Stimulated activated CD4-positive, alpha-beta T cell treated with anti-CD3 and anti-CD28 coated beads, Interleukin-1b, Interleukin-23, amount 100 ng/mL, for 48 hours (primary cell): ENCODE results near the gene QSOX2.

Source experiments
- DNase-seq: peaks from one replicate; pipeline ENCODE4 v3.0.0-alpha.2; 2020

The QSOX2 gene

DNA sequence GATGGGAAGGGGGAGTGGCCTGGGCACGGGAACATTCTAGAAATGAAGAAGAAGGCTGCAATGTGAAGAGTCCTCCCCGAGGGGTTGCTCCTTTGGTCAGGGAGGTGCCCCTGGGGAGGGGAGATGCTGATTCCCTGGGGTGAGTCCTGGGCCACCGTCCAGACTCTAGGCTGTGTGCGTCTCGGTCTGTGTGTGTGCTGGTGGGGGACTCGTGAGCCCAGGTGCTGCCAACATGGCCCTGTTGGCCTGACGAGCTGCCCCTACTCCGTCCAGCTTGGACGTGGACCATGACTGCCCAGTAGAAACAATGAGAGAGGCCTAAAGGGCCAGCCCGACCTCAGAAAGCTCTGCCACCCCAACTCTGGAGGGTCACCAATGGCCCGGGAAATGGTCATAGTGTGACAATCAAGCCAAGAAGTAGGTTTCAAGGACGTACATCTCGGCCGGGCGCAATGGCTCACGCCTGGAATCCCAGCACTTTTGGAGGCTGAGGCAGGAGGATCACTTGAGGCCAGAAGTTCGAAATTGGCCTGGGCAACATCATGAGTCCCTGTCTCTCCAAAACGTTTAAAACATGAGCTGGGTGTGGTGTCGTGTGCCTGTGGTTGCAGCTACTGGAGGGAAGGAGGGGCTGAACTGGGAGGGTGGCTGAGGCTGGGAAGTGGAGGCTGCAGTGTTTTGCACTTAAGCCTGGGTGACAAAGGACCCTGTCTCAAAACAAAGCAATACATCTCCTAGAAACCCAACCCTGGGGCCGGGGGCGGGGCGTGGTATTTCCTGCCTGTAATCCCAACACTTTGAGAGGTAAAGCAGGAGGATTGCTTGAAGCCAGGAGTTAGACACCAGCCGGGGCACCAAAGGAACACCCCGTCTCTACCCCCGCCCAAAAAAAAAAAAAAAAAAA is 57.7 kb downstream of the QSOX2 start:
- no peak for DNase-seq

DNA sequence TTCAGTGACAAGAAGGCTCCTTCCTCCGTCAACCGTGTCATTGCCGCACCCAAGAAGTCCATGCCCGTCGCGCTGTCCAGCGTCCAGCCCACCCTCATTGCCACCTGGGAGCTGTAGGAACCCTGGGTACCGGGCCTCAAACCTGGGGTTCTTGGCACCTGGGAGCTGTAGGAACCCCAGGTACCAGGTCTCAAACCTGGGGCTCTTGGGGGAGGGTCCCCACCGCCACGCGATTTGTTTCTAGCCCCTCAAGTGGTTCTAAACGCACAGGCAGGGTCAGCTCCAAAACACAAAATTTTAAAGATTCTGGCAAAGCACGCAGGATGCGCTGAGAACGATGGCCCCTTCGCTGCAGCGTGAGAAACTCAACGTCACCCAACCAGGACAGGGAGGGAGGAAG is 58.4 kb downstream of the QSOX2 start:
- DNase-seq = no peak

DNA sequence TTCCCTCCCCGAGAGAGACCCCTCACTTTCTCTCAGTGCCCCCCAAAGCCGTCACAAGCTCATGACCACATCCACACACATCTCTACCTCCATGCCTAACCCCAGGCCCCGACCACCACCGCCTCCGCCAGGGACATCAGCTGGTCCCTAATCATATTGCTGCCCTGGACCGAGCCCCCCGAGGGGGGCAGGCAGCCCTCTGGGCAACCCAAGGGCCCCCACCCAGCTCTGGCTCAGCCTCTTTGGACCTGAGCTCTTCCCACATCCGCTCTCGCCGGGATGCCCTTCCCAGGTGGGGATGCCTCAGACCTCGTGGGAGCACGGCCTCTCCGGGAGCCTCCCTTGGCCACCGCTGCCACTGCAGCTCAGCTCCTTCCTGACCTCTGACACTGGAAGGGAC is 59.2 kb downstream of the QSOX2 start:
- no peak for DNase-seq

- DNase-seq = no peak
These were observed 59.8 kb downstream of the QSOX2 start for GRCh38 chr9:136185596-136186366.

- DNase-seq = no peak
These were observed 60.5 kb downstream of the QSOX2 start for GRCh38 chr9:136185066-136185465.

DNA sequence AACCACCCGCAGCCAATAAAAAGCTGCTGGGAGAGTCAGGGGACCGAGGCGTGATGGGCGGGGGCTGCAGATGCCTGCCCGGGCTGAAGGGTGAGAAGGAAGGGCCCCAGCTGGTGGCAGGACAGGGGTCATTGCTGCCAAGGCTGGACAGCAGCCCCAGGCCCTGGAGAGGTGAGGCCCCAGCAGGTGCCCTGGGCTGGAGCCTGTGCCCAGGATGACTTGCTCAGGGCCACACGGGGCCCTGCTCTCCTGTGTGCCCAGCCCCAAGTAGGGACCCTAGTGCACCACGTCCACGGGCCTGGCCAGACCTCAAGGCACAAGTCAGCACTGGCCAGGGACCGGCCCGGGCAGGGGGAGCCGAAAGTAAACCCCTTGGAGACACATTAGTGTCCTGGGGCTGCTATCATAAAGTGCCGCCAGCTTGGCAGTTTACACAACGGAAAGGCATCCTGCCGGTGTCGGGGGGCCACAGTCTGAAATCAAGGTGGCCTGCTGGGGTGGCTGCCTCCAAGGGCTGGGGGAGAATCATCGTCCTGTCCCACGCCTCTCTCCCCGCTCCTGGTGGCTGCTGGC is 62.7 kb downstream of the QSOX2 start:
- DNase-seq = no peak

DNA sequence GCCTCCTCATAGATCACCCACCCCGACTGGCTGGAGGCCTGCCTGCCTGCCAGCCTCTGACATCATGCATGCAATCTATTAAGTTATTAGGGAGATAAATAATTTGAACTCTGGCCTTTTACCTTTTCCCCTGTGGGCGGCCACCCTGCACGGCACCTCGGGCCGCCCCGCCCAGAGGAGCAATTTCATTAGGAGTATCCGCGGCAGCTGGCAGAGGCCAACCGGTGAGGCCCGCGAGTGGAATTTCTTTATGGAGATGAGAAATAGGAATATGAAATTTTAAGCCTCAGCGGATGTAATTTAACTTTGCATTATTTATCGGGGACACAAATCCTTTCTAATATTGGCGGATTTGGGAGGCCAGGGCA is 63.2 kb downstream of the QSOX2 start:
- DNase-seq = no peak

GRCh38 chr9:136181784-136182419 is 63.7 kb downstream of the QSOX2 start:
- no peak for DNase-seq

GRCh38 chr9:136180586-136180985 is 65.0 kb downstream of the QSOX2 start:
- DNase-seq = no peak

DNA sequence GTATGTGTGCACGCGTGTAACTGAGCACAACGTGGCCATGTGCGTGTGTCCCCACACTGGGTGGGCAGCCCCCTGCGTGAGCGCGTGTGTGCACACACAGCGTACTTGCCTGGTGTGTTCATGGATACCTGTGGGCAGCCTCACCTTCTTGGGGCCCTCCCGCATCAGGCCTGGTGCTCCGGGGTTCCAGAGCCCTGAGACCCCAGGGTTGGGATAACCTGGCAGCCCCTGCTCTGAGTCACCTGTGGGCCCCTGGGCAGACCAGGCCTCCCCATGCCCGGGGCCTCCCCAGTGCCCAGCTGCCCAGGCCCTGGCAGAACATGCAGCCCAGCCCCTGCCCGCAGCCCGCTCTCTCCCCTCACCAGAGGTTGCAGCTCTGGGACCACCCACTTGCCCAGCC is 65.9 kb downstream of the QSOX2 start:
- DNase-seq = no peak

DNA sequence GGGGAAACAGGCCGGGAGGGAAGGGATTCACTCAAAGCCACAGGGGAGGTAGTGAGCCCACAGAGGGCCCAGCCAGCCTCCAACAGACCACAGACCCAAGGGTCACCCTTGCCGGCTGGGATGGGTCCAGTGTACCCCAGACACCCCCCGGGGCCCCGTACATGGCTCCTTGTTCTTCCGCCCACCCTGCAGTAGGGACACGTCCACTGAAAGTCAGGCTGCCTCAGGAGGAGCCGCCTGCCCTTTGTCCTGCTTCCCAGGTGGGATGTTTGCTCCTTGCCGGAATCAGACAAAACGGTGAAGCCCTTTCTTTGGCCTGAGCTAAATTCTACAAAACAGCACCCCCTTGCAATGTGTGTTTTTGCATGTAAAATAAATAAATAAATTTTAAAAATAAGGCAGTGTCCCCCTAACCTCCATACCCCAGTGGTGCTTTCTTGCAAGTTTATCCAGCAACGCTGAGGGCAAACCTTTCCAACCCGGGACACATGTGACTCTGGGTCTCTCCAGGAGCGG is 66.5 kb downstream of the QSOX2 start:
- DNase-seq = no peak

DNA sequence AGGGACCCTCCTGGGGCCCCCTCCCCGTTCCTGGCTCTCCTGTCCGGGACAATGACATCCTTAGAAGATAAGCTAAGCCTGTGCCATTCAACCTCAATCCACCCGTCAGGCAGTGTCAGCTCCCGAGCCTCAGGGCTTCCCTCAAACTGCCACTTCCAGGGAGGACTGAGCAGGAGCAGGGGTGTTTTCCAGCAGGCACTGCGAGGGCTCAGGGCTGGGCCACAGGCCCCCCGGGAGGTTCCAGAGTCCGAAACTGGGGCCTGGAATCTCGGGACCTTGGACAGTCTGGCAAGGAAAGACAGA is 66.9 kb downstream of the QSOX2 start:
- DNase-seq = no peak

- no peak for DNase-seq
These were observed 67.4 kb downstream of the QSOX2 start for GRCh38 chr9:136178061-136178772.

- no peak for DNase-seq
These were observed 68.4 kb downstream of the QSOX2 start for GRCh38 chr9:136177224-136177623.

- DNase-seq = no peak
These were observed 69.9 kb downstream of the QSOX2 start for GRCh38 chr9:136175616-136176197.

DNA sequence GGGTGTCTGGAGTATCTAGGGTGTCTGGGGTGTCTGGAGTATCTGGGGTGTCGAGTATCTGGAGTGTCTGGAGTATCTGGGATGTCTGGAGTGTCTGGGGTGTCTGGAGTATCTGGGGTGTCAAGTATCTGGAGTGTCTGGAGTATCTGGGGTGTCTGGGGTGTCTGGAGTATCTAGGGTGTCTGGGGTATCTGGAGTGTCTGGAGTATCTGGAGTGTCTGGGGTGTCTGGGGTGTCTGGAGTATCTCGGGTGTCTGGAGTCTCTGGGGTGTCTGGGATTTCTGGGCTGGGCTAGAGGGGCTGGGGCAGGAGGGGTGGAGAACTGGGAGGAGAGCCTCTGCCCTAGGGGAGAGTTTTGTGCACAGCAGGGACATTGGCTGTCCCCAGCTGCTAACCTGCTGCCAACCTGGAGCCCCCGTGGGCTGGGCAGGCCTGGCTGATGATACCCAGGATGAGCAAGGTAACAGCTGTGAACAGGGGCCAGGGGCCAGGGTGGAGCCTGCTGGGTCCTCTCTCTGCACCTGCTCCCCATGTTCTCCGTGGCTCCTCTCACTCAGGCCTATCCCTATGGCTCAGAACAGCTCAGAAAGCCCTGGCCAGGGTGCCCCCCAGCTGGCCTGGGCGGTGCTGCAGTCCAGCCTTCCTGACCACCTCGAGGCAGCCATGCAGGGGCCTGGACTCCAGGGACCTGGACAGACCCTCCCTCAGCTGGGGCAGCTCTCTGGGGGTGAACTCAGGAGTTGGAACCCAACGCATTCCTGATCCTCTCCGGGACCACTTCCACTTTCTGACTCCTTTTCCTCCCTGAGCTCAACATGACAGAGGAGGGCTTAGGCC is 70.6 kb downstream of the QSOX2 start:
- no peak for DNase-seq

GRCh38 chr9:136173648-136174290 is 71.8 kb downstream of the QSOX2 start:
- no peak for DNase-seq

DNA sequence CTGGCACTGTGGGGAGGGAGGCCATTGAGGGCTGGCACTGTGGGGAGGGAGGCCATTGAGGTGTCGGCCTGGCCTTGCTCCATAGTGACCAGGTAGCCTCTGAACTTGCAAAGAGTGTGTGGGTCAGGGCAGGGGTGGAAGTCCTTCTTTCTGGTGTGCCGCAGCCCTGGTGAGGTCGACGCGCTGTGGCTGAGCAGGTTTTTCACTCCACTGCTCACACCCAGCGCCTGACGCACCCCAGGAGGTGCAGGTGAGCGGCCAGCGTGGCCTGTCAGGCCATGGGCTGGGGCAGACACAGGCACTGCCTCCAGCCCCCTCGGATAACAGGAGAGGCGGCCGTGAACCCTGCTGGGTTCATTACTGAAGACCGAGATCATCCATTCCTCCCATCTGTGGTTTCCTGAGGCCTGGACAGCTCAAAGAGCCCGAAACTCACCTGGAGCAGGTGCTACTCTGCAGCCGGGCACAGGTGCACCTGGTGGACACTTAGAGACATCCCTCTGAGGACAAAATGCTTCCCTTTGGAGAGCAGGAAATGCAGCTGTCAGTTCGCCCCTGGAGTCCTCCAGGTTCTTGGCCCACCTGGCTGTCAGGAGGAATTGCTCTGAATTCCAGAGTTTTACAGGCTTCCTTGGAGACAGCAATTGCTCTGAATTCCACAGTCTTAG is 73.1 kb downstream of the QSOX2 start:
- DNase-seq = no peak

DNA sequence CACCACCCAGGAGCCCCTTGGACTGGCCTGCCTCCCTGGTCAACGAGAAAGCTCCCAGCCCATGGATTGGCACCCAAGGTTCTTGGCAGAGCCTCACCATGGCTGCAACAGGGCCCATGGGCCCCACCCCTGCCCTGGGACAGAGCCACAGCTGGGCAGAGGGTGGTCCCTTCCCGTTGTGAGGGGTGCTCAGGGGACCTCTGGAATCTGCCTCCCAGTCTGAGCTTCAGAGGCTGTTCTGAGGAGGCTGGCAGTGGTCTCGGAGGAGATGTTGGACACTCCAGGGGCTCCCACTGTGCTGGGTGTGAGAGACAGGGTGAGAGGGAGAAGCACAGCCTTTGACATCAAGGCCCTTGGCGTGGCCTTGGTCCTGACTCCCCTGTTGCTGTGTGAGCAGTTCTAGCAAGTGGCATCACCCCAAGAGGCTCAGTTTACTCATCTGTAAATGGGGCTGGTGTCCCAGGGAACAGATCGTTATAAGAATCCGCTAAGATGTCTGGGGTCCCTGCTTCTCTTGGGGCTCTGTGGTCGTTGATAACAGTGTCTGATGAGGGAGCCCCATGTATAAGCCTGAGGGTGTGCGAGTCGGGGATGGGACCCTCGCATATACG is 73.7 kb downstream of the QSOX2 start:
- DNase-seq = no peak
